HG03060 (cell line): ENCODE measurements around the gene PGLYRP4.
"Not testable (repeated sequence)": the region's sequence is repeated elsewhere in the genome, so short reads cannot be mapped to it uniquely, and the experiment has no call there.

Source experiments
- ATAC-seq: cut with Tn5 transposase; IDR thresholded peaks from one replicate; pipeline ENCODE4 v1.9.1; 2021; ENCODE audit warnings: low read depth, moderate number of reproducible peaks; ENCODE audit not compliant: unreplicated experiment

The PGLYRP4 gene

GRCh38 chr1:153341431-153341934 is 7.2 kb downstream of the PGLYRP4 start:
- no peak for ATAC-seq

DNA sequence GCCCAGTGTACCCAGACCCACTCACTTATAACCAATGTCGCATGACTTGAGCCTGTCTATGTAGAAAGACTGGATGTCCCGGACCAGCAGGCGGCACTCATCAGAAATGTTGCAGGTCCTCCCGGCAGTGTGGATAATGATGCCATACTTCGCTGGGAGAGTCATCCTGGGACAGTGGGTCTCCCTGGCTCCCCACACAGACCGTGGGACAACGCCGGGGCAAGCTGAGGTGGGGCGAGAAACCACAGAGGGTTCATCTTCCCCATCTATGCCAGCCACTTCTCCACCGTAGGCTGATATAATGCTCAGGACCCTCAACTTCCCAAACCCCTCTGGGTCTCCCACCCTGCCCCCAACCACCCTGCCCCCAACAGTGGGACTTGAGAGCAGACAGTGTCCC is 8.3 kb downstream of the PGLYRP4 start:
- ATAC-seq = no peak

DNA sequence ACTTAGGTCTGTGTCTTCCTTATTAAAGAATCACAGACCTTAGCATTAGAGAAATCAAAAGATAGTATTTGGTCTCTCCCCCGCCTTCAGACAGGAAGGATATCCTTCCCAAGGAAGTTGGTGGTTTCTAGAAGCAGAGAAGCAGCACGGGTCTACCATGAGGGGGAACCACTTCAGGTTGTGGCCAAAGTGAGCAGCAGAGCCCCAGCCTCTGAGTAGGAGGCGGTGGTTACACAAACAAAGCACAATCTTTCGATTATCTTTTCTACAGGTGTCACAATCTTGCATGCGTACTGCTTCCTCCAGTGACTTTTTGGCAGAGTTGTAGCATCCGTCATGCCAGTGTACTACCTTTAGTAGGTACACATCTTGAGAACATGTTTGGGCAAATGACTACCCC is 8.8 kb downstream of the PGLYRP4 start:
- no peak for ATAC-seq

GRCh38 chr1:153337980-153338853 is 10.4 kb downstream of the PGLYRP4 start:
- ATAC-seq = no peak

DNA sequence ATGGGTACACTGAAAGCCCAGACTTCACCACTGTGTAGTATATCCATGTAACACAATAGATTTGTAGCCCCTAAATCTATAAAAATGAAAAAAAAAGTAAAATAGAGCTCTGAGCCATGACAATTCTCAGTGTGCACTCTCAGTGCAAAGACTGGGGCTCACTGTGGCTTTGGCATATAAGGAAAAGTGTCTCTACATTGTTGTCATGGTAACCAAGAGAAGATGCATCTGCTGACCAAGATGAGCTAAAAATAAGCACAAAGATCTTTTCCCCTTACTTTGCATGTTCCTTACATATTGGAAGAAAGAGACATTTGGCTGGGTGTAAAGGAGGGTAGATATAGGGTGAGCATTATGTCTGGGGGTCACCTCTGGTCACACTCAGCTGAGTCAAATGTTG is 12.0 kb downstream of the PGLYRP4 start:
- ATAC-seq = no peak

GRCh38 chr1:153333902-153334301 is 14.7 kb downstream of the PGLYRP4 start:
- no peak for ATAC-seq

GRCh38 chr1:153324912-153325311 is 23.7 kb downstream of the PGLYRP4 start:
- ATAC-seq = no peak

- no peak for ATAC-seq
Observed at GRCh38 chr1:153322568-153322967, 26.1 kb downstream of the PGLYRP4 start.

- ATAC-seq = not testable (repeated sequence)
Observed at GRCh38 chr1:153318145-153318544, 30.5 kb downstream of the PGLYRP4 start.

DNA sequence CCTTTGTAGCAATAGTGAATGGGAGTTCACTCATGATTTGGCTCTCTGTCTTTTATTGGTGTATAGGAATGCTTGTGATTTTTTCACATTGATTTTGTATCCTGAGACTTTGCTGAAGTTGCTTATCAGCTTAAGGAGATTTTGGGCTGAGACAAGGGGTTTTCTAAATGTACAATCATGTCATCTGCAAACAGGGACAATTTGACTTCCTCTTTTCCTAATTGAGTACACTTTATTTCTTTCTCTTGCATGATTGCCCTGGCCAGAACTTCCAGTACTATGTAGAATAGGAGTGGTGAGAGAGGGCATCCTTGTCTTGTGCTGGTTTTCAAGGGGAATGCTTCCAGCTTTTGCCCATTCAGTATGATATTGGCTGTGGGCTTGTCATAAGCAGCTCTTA is 32.6 kb downstream of the PGLYRP4 start:
- not testable (repeated sequence) for ATAC-seq

DNA sequence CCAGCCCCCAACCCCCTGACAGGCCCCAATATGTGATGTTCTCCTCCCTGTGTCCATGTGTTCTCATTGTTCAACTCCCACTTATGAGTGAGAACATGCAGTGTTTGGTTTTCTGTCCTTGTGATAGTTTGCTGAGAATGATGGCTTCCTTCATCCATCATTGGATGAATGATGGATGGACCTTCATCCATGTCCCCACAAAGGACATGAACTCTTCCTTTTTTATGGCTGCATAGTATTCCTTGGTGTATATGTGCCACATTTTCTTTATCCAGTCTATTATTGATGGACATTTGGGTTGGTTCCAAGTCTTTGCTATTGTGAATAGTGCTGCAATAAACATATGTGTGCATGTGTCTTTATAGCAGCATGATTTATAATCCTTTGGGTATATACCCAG is 34.3 kb downstream of the PGLYRP4 start:
- ATAC-seq = not testable (repeated sequence)

- no peak for ATAC-seq
Observed at GRCh38 chr1:153313288-153313687, 35.4 kb downstream of the PGLYRP4 start.

DNA sequence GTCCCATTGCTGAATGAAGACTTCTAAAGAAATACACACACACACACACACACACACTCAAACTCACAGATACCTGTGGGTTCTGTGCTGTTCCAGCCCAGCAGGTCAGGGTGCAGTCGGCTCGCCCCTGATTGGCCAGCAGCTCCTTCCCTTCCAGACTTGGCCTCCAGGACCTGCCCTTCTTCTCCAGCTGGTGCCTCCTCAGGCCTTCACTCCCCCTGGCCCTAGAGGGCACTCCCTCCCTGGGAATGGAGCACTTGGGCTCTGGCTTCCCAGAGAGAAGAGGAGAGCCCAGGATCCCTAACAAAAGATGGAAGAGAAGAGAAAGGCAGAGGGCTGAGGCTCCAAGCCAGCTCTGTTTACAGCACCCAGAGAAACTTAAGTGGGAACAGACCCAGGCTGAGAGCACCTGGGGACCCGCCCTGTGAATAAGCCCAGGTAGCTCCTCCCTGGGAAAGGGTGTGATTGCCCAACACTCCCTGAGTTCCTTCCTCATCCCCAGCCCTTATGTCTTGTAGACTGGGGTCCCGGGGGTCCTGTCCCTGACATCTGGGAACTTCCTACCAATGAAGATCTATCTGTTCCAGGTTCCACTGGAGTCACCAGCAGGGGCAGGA is 36.0 kb downstream of the PGLYRP4 start, which contains the start of gene PGLYRP3:
Gene PGLYRP3 (minus strand): TSS at position 383 of the 617 bp plus-strand sequence. CDS start 2,287 bp downstream, outside the sequence.
- ATAC-seq = no peak

DNA sequence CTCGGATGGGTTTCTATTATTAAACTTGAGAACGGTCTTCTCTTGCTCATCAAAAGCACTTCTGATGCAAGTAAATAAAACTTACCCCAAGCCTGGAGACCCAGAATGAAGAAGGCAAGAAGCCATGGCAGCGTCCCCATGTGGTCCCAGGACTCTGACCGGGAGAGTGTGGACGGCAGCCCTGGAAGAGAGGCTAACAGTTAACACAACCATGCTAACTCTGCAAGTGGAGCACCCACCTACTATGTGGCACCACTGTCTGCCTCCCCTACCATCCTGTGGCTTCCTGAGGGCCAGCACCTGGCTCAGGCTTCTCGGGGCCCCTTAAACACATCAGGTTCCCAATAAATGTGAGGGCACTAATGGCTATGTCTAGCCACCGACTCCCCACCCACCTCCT is 38.1 kb downstream of the PGLYRP4 start:
- no peak for ATAC-seq

GRCh38 chr1:153309441-153309840 is 39.2 kb downstream of the PGLYRP4 start:
- ATAC-seq = no peak

DNA sequence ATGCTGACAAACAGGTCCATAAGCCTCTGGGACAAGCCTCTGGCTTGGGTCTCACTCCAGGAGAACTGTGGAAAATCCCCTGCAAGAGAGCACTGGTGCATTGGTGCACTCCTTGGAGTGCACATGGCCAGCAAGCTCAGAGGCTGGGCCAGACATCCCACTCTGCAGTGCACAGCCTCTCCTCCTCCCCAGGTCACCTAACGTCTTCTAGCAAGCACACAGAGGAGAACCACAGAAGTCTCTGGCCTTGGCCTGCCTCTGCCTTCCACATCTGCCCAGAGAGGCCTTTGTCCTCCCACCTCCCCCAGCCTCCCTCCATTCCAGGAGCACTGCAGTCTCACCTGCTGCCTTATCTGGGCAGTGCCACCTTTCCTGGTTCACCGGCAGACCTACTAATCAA is 40.1 kb downstream of the PGLYRP4 start:
- no peak for ATAC-seq

GRCh38 chr1:153307221-153307600 is 41.4 kb downstream of the PGLYRP4 start:
- no peak for ATAC-seq

DNA sequence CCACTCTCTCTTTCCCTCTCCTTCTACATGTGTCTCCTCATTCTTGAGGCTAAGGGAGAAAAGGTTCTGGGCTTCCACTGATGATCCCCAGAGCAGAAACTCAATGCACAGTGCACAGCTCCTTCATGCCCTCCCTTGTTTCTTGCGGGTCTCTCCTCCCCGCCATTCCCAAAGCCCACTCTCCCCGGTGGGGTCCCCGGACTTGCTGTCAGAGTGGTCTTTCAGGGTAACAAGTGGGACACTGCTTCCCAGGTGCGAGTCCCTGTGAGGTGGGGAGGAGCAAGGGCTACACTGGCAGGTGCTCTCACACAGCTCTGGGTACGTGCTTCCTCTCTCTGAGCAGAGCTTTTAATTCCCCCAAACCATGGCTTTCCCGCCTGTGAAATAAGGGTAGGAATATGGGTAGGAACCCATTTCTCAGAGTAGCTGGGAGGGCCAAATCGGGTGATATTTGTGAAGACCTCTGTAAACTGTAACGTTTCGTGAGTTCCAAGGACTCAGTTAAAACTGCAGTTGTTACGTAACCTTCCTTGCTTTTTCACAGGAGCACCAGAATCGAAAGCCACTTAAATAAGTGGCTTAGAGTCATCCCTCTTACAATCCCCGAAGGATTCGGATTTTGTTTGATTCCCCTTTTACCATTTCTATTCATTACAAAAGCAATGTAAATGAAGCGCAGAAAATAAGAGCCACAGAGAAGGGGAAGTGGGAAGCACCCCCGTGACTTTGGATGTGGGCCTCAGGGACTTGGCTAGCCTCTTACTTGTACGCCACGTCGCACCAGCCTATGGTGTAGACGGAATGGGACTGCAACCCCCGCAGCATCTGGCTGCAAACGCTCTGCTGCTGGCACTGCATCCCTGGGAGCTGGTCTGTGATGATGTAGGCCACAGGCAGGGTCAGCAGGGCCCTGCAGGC is 42.1 kb downstream of the PGLYRP4 start:
- ATAC-seq = no peak

- no peak for ATAC-seq
Observed at GRCh38 chr1:153305682-153306081, 43.0 kb downstream of the PGLYRP4 start.

GRCh38 chr1:153302308-153302707 is 46.3 kb downstream of the PGLYRP4 start:
- ATAC-seq = no peak

DNA sequence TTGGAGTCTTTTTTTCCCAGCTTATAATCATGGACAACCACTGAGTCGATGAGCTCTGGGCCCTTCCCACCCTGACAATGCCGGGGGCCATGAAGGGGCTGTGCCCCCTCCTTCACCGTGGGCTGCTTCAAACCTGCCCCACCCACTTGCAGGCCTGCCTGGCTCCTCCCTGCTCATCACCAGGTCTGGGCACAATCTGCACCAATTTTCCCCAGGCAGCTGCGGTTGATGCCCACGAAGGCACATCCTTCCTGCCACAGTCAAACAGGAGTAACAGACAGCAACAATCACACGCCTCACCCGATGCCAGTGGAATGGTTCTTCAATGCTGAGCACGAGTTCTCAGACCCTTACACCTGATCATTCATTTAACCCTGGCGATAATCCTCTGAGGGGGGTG is 54.8 kb downstream of the PGLYRP4 start:
- ATAC-seq = no peak
